WTC11 (cell line): ENCODE results near the gene ABHD16A. TPM values are rescaled to one million over a fixed set of nuclear protein-coding genes. Genes with fewer than 3 reads are reported as not detected.

Source experiments
- CTCF ChIP-seq: fragments of 200-600 bp; IDR thresholded peaks from 2 replicates; pipeline ENCODE4 v1.8.0; 2022; ENCODE audit warnings: antibody characterized with exemption
- FOXP4 ChIP-seq: sonication (generic); formaldehyde crosslinking; IDR thresholded peaks from 2 replicates; pipeline ENCODE4 v1.8.0; 2022; ENCODE audit warnings: mild to moderate bottlenecking, missing genetic modification reagents
- GRHL2 ChIP-seq: fragments of 250-450 bp; sonication (Bioruptor Pico); IDR thresholded peaks from 2 replicates; pipeline ENCODE4 v1.8.0; 2022; ENCODE audit warnings: mild to moderate bottlenecking, moderate library complexity; ENCODE audit not compliant: insufficient replicate concordance, severe bottlenecking
- HMGXB4 ChIP-seq: sonication (generic); formaldehyde crosslinking; IDR thresholded peaks from 2 replicates; pipeline ENCODE4 v1.8.1; 2023; ENCODE audit warnings: mild to moderate bottlenecking, moderate library complexity, missing genetic modification reagents
- IRF1 ChIP-seq: sonication (generic); formaldehyde crosslinking; IDR thresholded peaks from 2 replicates; pipeline ENCODE4 v1.8.0; 2023; ENCODE audit warnings: missing genetic modification reagents
- MYBL2 ChIP-seq: sonication (generic); formaldehyde crosslinking; IDR thresholded peaks from 2 replicates; pipeline ENCODE4 v1.8.1; 2023; ENCODE audit warnings: mild to moderate bottlenecking, moderate library complexity, missing genetic modification reagents
- NR1H2 ChIP-seq: sonication (generic); formaldehyde crosslinking; IDR thresholded peaks from 2 replicates; pipeline ENCODE4 v1.9.0; 2021; ENCODE audit warnings: mild to moderate bottlenecking, moderate library complexity, missing genetic modification reagents
- RELA ChIP-seq: sonication (generic); formaldehyde crosslinking; IDR thresholded peaks from 2 replicates; pipeline ENCODE4 v1.8.1; 2022; ENCODE audit warnings: missing genetic modification reagents, mild to moderate bottlenecking, borderline replicate concordance
- SMAD3 ChIP-seq: sonication (generic); formaldehyde crosslinking; IDR thresholded peaks from 2 replicates; pipeline ENCODE4 v1.8.0; 2022; ENCODE audit warnings: missing genetic modification reagents, mild to moderate bottlenecking, borderline replicate concordance
- TP53 ChIP-seq: sonication (generic); formaldehyde crosslinking; IDR thresholded peaks from 2 replicates; pipeline ENCODE4 v1.8.1; 2023; ENCODE audit warnings: mild to moderate bottlenecking, missing genetic modification reagents
- ZBTB21 ChIP-seq: sonication (generic); formaldehyde crosslinking; IDR thresholded peaks from 2 replicates; pipeline ENCODE4 v1.8.1; 2023; ENCODE audit warnings: mild to moderate bottlenecking, missing genetic modification reagents, borderline replicate concordance
- ZNF219 ChIP-seq: sonication (generic); formaldehyde crosslinking; IDR thresholded peaks from 2 replicates; pipeline ENCODE4 v1.8.0; 2023; ENCODE audit warnings: missing genetic modification reagents, mild to moderate bottlenecking, borderline replicate concordance
- ZNF671 ChIP-seq: fragments of 250-450 bp; sonication (Bioruptor Pico); IDR thresholded peaks from 2 replicates; pipeline ENCODE4 v1.8.0; 2021; ENCODE audit warnings: mild to moderate bottlenecking
- total RNA-seq: library from RNA; stranded (reverse); gene quantifications from 3 replicates; pipeline ENCODE4 v1.2.3, GENCODE V29; 2021
- TF ChIP-seq, protein P1 (sequence below): fragments of 250-450 bp; sonication (Bioruptor Pico); IDR thresholded peaks from 2 replicates; pipeline ENCODE4 v2.1.2; 2022; ENCODE audit warnings: mild to moderate bottlenecking, moderate library complexity
- TF ChIP-seq, protein P2 (sequence below): sonication (generic); formaldehyde crosslinking; IDR thresholded peaks from 2 replicates; pipeline ENCODE4 v1.8.1; 2022; ENCODE audit warnings: mild to moderate bottlenecking, moderate library complexity, missing genetic modification reagents
- TF ChIP-seq, protein P3 (sequence below): sonication (generic); formaldehyde crosslinking; IDR thresholded peaks from 2 replicates; pipeline ENCODE4 v1.8.0; 2022; ENCODE audit warnings: missing genetic modification reagents
- TF ChIP-seq, protein P4 (sequence below): sonication (generic); formaldehyde crosslinking; IDR thresholded peaks from 2 replicates; pipeline ENCODE4 v1.8.1; 2023; ENCODE audit warnings: mild to moderate bottlenecking, missing genetic modification reagents, moderate library complexity
- TF ChIP-seq, protein P5 (sequence below): fragments of 250-450 bp; sonication (Bioruptor Pico); IDR thresholded peaks from 2 replicates; pipeline ENCODE4 v1.9.0; 2021; ENCODE audit warnings: moderate library complexity, mild to moderate bottlenecking, inconsistent platforms, borderline replicate concordance
- TF ChIP-seq, protein P6 (sequence below): sonication (generic); formaldehyde crosslinking; IDR thresholded peaks from 2 replicates; pipeline ENCODE4 v1.8.1; 2022; ENCODE audit warnings: low read depth, missing genetic modification reagents, borderline replicate concordance

The ABHD16A gene
- total RNA-seq, 1 experiment from 2014 or later = 28.6 TPM

GRCh38 chr6:31729979-31730630, 27.0 kb upstream of the ABHD16A start (continued):
- TF ChIP-seq HMGXB4 (CRISPR knock-in tag) = peak; percentile 86
- TF ChIP-seq, protein P1, sequence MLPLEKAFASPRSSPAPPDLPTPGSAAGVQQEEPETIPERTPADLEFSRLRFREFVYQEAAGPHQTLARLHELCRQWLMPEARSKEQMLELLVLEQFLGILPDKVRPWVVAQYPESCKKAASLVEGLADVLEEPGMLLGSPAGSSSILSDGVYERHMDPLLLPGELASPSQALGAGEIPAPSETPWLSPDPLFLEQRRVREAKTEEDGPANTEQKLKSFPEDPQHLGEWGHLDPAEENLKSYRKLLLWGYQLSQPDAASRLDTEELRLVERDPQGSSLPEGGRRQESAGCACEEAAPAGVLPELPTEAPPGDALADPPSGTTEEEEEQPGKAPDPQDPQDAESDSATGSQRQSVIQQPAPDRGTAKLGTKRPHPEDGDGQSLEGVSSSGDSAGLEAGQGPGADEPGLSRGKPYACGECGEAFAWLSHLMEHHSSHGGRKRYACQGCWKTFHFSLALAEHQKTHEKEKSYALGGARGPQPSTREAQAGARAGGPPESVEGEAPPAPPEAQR (CRISPR knock-in tag) = no peak
- no peak for TF ChIP-seq FOXP4 (CRISPR knock-in tag)
- TF ChIP-seq TP53 = no peak
- no peak for TF ChIP-seq GRHL2 (CRISPR knock-in tag)
- no peak for TF ChIP-seq ZNF219 (CRISPR knock-in tag)
- TF ChIP-seq SMAD3 = peak; percentile 58; the same call in 1 of the 2 replicates
- TF ChIP-seq, protein P2, sequence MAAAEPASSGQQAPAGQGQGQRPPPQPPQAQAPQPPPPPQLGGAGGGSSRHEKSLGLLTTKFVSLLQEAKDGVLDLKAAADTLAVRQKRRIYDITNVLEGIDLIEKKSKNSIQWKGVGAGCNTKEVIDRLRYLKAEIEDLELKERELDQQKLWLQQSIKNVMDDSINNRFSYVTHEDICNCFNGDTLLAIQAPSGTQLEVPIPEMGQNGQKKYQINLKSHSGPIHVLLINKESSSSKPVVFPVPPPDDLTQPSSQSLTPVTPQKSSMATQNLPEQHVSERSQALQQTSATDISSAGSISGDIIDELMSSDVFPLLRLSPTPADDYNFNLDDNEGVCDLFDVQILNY (CRISPR knock-in tag) = peak; percentile 77; the same call in 1 of the 2 replicates
- TF ChIP-seq ZBTB21 (CRISPR knock-in tag) = no peak
- TF ChIP-seq, protein P3, sequence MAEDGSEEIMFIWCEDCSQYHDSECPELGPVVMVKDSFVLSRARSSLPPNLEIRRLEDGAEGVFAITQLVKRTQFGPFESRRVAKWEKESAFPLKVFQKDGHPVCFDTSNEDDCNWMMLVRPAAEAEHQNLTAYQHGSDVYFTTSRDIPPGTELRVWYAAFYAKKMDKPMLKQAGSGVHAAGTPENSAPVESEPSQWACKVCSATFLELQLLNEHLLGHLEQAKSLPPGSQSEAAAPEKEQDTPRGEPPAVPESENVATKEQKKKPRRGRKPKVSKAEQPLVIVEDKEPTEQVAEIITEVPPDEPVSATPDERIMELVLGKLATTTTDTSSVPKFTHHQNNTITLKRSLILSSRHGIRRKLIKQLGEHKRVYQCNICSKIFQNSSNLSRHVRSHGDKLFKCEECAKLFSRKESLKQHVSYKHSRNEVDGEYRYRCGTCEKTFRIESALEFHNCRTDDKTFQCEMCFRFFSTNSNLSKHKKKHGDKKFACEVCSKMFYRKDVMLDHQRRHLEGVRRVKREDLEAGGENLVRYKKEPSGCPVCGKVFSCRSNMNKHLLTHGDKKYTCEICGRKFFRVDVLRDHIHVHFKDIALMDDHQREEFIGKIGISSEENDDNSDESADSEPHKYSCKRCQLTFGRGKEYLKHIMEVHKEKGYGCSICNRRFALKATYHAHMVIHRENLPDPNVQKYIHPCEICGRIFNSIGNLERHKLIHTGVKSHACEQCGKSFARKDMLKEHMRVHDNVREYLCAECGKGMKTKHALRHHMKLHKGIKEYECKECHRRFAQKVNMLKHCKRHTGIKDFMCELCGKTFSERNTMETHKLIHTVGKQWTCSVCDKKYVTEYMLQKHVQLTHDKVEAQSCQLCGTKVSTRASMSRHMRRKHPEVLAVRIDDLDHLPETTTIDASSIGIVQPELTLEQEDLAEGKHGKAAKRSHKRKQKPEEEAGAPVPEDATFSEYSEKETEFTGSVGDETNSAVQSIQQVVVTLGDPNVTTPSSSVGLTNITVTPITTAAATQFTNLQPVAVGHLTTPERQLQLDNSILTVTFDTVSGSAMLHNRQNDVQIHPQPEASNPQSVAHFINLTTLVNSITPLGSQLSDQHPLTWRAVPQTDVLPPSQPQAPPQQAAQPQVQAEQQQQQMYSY (CRISPR knock-in tag) = no peak
- TF ChIP-seq IRF1 (CRISPR knock-in tag) = no peak
- TF ChIP-seq, protein P4, sequence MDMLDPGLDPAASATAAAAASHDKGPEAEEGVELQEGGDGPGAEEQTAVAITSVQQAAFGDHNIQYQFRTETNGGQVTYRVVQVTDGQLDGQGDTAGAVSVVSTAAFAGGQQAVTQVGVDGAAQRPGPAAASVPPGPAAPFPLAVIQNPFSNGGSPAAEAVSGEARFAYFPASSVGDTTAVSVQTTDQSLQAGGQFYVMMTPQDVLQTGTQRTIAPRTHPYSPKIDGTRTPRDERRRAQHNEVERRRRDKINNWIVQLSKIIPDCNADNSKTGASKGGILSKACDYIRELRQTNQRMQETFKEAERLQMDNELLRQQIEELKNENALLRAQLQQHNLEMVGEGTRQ (CRISPR knock-in tag) = no peak
- 0 out of 2 replicates have a peak, but pooled peaks have one; percentile 70 for TF ChIP-seq MYBL2 (CRISPR knock-in tag)
- TF ChIP-seq RELA (CRISPR knock-in tag) = peak; percentile 59; the same call in 1 of the 2 replicates
- TF ChIP-seq, protein P5, sequence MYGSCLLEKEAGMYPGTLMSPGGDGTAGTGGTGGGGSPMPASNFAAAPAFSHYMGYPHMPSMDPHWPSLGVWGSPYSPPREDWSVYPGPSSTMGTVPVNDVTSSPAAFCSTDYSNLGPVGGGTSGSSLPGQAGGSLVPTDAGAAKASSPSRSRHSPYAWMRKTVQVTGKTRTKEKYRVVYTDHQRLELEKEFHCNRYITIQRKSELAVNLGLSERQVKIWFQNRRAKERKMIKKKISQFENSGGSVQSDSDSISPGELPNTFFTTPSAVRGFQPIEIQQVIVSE (CRISPR knock-in tag) = no peak; the same call in 1 of the 2 replicates
- TF ChIP-seq ZNF671 (CRISPR knock-in tag) = no peak
- TF ChIP-seq, protein P6, sequence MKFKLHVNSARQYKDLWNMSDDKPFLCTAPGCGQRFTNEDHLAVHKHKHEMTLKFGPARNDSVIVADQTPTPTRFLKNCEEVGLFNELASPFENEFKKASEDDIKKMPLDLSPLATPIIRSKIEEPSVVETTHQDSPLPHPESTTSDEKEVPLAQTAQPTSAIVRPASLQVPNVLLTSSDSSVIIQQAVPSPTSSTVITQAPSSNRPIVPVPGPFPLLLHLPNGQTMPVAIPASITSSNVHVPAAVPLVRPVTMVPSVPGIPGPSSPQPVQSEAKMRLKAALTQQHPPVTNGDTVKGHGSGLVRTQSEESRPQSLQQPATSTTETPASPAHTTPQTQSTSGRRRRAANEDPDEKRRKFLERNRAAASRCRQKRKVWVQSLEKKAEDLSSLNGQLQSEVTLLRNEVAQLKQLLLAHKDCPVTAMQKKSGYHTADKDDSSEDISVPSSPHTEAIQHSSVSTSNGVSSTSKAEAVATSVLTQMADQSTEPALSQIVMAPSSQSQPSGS = no peak
- TF ChIP-seq NR1H2 (CRISPR knock-in tag) = no peak
- TF ChIP-seq CTCF = no peak
